SKM-1 (cell line): ENCODE results near the gene TEX13B.

Experiments
- DNase-seq: peaks from one replicate; lab custom pipeline; 2025; ENCODE audit not compliant: unreplicated experiment; lab: John Stamatoyannopoulos, UW

Gene TEX13B

DNA sequence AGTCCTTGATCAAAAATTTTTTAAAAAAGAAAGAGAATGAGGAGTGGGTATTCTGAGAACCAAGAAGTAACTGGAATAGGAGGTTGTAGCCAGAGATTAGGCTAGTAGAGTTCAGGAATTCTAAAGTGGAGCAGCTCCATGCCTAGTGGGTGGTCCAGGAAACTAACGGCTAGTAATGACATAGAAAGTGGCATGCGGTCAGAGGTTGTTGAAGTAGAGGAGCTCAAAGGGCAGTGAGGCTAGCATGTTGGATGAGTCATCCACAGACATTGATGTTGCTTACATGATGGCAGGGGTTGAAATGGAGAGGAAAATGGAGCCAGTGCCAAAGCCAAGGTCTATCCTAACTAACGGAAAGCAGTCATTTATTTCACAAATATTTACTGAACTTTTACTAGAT, 42.1 kb downstream of the TEX13B start:
- DNase-seq = no peak

DNA sequence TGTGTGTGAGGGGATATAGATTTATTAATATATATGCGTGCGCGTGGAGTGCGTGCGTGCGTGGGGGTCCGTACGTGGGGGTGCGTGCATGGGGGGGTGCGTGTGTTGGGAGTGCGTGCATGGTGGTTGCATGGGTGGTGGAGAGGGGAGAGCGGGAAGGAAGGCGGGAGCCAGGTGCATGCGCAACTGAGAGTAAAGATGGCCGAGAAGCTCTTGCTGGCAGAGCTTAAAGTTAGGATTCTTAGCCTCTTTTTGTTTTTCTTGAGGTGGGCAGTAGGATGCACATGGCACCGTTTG, 45.8 kb downstream of the TEX13B start:
- DNase-seq = no peak

GRCh38 chrX:107935664-107936433, 46.3 kb downstream of the TEX13B start:
- DNase-seq = no peak

DNA sequence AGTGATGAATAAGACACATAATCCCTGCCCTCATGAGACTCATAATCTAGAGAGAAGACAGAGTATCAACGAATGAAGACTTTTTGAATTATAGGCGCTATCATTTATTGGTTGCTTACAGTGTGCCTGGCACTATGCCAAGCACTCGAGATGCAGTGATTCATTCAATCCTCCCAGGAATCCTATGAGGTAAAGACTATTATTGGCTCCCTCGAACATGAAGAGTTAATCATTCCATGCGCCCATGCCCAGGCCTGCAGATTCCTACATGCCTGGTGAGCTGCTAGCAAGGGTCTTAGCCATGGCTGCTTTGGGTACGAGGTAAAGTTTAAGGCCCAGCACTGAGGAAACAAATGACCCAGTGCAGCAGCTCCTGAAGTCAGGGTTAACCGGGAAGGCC, 47.0 kb downstream of the TEX13B start:
- DNase-seq = no peak

DNA sequence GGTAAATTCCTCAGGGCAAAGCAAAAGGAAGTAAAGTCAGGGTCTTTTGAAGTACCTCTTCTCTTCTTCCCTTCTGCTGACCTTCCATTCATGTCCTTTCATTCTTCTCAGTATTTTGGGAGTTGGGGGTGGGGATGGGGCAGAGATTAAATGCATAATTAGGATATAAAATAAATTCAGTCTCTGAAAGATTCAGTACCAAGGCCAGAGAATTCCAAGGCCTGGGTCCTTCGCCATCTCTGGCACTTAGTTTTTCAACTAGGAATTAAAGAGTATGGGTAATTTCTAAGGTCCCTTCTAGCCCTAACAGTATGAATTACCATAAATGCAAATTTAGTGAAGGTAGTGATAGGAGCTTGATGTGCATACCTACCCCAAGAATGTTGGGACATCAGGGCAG, 47.9 kb downstream of the TEX13B start:
- DNase-seq = no peak
